Keratinocyte (primary cell): ENCODE results near the gene RPL13.

ENCODE experiments used
- EZH2 ChIP-seq: IDR thresholded peaks from one replicate; pipeline ENCODE4 v1.6.1; 2012; ENCODE audit warnings: inconsistent platforms, mild to moderate bottlenecking, low read length, moderate library complexity
- TF ChIP-seq, protein P1 (sequence below), 3 experiments: IDR thresholded peaks in 1 of 3; conservative IDR thresholded peaks in 1 of 3; optimal IDR thresholded peaks in 1 of 3; 2 replicates in 2 of 3; 3 replicates in 1 of 3; pipeline versions ENCODE3 to v1.5.1; 2011; ENCODE audit warnings: low read length in 3 of 3, mild to moderate bottlenecking in 3 of 3, moderate library complexity in 2 of 3, control low read depth in 1 of 3, inconsistent platforms in 1 of 3; ENCODE audit not compliant: insufficient read depth in 2 of 3; ENCODE audit errors: extremely low read depth in 1 of 3

DNA sequence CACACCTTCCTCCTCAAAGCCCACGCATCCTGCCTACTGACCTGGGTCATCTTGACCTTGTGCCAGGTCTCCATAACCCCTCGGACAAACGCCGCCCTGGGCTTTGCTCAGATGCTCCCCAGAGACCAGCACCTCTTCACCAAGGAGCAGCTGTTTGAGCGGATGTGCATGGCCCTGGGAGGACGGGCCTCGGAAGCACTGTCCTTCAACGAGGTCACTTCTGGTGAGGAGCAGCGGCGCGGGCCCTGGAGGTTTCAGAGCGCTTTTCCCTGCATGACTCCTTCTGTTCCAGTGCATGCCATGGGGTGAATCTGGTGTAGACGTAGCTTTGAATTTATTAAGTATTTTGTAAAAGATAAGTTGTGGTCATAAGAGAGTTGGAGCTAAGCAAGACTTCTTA lies 7.6 kb upstream of the RPL13 start:
- TF ChIP-seq, protein P1, sequence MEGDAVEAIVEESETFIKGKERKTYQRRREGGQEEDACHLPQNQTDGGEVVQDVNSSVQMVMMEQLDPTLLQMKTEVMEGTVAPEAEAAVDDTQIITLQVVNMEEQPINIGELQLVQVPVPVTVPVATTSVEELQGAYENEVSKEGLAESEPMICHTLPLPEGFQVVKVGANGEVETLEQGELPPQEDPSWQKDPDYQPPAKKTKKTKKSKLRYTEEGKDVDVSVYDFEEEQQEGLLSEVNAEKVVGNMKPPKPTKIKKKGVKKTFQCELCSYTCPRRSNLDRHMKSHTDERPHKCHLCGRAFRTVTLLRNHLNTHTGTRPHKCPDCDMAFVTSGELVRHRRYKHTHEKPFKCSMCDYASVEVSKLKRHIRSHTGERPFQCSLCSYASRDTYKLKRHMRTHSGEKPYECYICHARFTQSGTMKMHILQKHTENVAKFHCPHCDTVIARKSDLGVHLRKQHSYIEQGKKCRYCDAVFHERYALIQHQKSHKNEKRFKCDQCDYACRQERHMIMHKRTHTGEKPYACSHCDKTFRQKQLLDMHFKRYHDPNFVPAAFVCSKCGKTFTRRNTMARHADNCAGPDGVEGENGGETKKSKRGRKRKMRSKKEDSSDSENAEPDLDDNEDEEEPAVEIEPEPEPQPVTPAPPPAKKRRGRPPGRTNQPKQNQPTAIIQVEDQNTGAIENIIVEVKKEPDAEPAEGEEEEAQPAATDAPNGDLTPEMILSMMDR (optimal IDR thresholded peaks at IDR 0.05 in 1 of 3, IDR thresholded peaks at IDR 0.05 in 1 of 3, conservative IDR thresholded peaks at IDR 0.05 in 1 of 3; ENCODE audit: extremely low read depth in 1 of 3, insufficient read depth in 2 of 3, low read length in 3 of 3), result no peak
- no peak for TF ChIP-seq EZH2
